SU-DHL-6 (cell line): ENCODE data around the gene TP53RK.

Experiments
- H2AFZ ChIP-seq: fragments of 200-600 bp; sonication (generic); 2 replicates; pipeline ENCODE4 v1.6.1; 2014; ENCODE audit warnings: low read depth, mild to moderate bottlenecking, moderate library complexity, mixed read lengths, antibody characterized with exemption, low read length; ENCODE audit not compliant: severe bottlenecking
- H3F3A ChIP-seq: fragments of 200-600 bp; shearing (Covaris generic); 2 replicates; pipeline ENCODE4 v1.6.0; 2016; ENCODE audit warnings: antibody characterized with exemption, mild to moderate bottlenecking; ENCODE audit not compliant: insufficient read depth
- H3K27ac ChIP-seq: fragments of 200-600 bp; sonication (generic); 2 replicates; pipeline ENCODE4 v1.5.1; 2016; ENCODE audit warnings: low read depth, mild to moderate bottlenecking, low read length, moderate library complexity, mixed read lengths
- H3K27me3 ChIP-seq: fragments of 200-600 bp; sonication (generic), shearing (Covaris generic); 2 replicates; pipeline ENCODE4 v1.6.0; 2014; ENCODE audit warnings: mild to moderate bottlenecking, low read length
- H3K36me3 ChIP-seq: fragments of 200-600 bp; sonication (generic); 2 replicates; pipeline ENCODE4 v1.6.1; 2014; ENCODE audit warnings: mild to moderate bottlenecking, low read length, mixed read lengths
- H3K4me2 ChIP-seq: fragments of 300-600, 200-600 bp; shearing (Covaris generic), sonication (generic); 2 replicates; pipeline ENCODE4 v1.6.0; 2014; ENCODE audit warnings: low read length, low read depth, mild to moderate bottlenecking; ENCODE audit not compliant: poor library complexity, severe bottlenecking
- H3K4me3 ChIP-seq: fragments of 200-600 bp; sonication (generic); 2 replicates; pipeline ENCODE4 v1.5.1; 2014; ENCODE audit warnings: antibody characterized with exemption, low read length, mild to moderate bottlenecking, mixed read lengths; ENCODE audit not compliant: insufficient read depth, poor library complexity, severe bottlenecking
- H3K79me2 ChIP-seq: fragments of 200-600 bp; sonication (generic); 2 replicates; pipeline ENCODE4 v1.6.1; 2014; ENCODE audit warnings: mild to moderate bottlenecking, low read length, moderate library complexity; ENCODE audit not compliant: insufficient read depth
- H3K9ac ChIP-seq: fragments of 200-600 bp; sonication (generic); 2 replicates; pipeline ENCODE4 v1.7.0; 2014; ENCODE audit warnings: mild to moderate bottlenecking, low read length
- H3K9me2 ChIP-seq: fragments of 200-600 bp; sonication (generic); replicated peaks from 2 replicates; pipeline ENCODE4 v1.6.1; 2014; ENCODE audit warnings: low read length; ENCODE audit not compliant: insufficient read depth
- H3K9me3 ChIP-seq: fragments of 200-600 bp; sonication (generic); 2 replicates; pipeline ENCODE4 v1.6.1; 2014; ENCODE audit warnings: low read length, mixed read lengths; ENCODE audit not compliant: insufficient read depth
- H4K20me1 ChIP-seq: fragments of 200-600 bp; sonication (generic); 2 replicates; pipeline ENCODE4 v1.6.1; 2014; ENCODE audit warnings: low read depth, mild to moderate bottlenecking, antibody characterized with exemption, low read length, moderate library complexity, mixed read lengths
- CTCF ChIP-seq: fragments of 200-600 bp; sonication (generic); IDR thresholded peaks from one replicate; pipeline ENCODE4 v1.5.1; 2017; ENCODE audit warnings: antibody characterized with exemption, mild to moderate bottlenecking, low read length, moderate library complexity; ENCODE audit not compliant: insufficient read depth, poor library complexity, severe bottlenecking
- EZH2phosphoT487 ChIP-seq: fragments of 200-600 bp; sonication (generic), shearing (Covaris generic); conservative IDR thresholded peaks from 2 replicates; pipeline ENCODE4 v1.6.1; 2018; ENCODE audit warnings: mild to moderate bottlenecking, antibody characterized with exemption, low read length, moderate library complexity, mixed read lengths

TP53RK gene

GRCh38 chr20:46670585-46671584, 18.4 kb downstream of the TP53RK start:
- Histone ChIP-seq H3K9ac (no peak overlapping the region), H4K20me1 (no peaks in the 10 kb centered on the region), H3K9me3 (peaks cover 14% of the 10 kb centered on the region; the same call in 1 of the 2 replicates), H3F3A (no peaks in the 10 kb centered on the region), H3K79me2 (no peaks in the 10 kb centered on the region), H3K9me2 (no peaks in the 10 kb centered on the region), H3K27ac (no peak overlapping the region), H3K27me3 (no peaks in the 10 kb centered on the region), H3K4me3 (no peak overlapping the region), H2AFZ (no peak overlapping the region), H3K4me2 (no peak overlapping the region), H3K36me3 (no peaks in the 10 kb centered on the region)
- no peak for TF ChIP-seq EZH2phosphoT487
- no peak for TF ChIP-seq CTCF

GRCh38 chr20:46670228-46670584, 19.0 kb downstream of the TP53RK start:
- no peak overlapping the region for H3K9ac ChIP-seq
- H3K9me2 ChIP-seq = no peaks in the 10 kb centered on the region
- no peaks in the 10 kb centered on the region for H3K27me3 ChIP-seq
- H3K27ac ChIP-seq = no peak overlapping the region
- H2AFZ ChIP-seq = no peak overlapping the region
- H3K79me2 ChIP-seq = no peaks in the 10 kb centered on the region
- peaks cover 14% of the 10 kb centered on the region; the same call in 1 of the 2 replicates for H3K9me3 ChIP-seq
- TF ChIP-seq EZH2phosphoT487 (no peak), CTCF (no peak)
- no peaks in the 10 kb centered on the region for H4K20me1 ChIP-seq
- H3F3A ChIP-seq = no peaks in the 10 kb centered on the region
- H3K36me3 ChIP-seq = no peaks in the 10 kb centered on the region
- no peak overlapping the region for H3K4me3 ChIP-seq
- no peak overlapping the region for H3K4me2 ChIP-seq

- Histone ChIP-seq H3K36me3 (no peaks in the 10 kb centered on the region), H4K20me1 (no peaks in the 10 kb centered on the region), H3K9me2 (no peaks in the 10 kb centered on the region), H3K4me2 (no peak overlapping the region), H3K4me3 (no peak overlapping the region), H2AFZ (no peak overlapping the region), H3F3A (no peaks in the 10 kb centered on the region), H3K9me3 (peaks cover 14% of the 10 kb centered on the region; the same call in 1 of the 2 replicates), H3K27me3 (no peaks in the 10 kb centered on the region), H3K27ac (no peak overlapping the region), H3K9ac (no peak overlapping the region), H3K79me2 (no peaks in the 10 kb centered on the region)
- TF ChIP-seq CTCF (no peak), EZH2phosphoT487 (no peak)
These were observed 22.3 kb downstream of the TP53RK start for GRCh38 chr20:46666818-46667515.
